ENCODE results near the gene FEM1C.

The FEM1C gene

DNA sequence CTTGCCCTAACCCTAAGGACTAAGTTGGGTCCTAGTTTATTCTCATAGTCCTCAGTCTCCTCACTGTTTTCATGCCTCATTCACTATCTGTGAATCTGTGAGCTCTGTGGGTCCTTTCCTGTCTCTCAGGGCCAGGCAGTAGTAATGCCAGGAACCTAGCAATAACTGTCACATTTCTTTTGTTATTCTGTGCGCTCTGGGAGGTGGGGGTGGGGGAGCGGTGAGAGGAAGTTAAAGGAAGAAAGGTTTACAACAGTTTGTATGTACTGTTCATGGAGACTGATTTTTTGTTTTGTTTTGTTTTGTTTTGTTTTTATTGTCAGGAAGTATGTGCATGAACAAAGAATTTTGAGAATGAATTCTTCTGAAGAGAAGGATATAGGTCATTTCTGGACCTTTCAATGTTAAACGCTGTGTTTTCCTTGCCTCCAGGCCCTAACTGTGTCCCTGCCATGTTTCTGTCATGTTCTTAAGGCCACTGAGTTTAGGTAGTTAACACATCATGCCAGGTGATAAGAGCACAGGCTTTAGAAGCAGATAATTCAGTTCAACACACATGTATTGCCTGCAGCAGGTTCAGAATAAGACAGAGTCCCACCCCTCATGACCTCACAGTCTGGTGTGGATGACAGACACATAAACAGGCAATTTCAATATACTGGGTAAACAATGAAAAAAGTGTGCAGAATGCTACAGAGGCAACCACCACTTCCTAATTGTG is 13.3 kb upstream of the FEM1C start:
- DNase-seq: no peak

DNA sequence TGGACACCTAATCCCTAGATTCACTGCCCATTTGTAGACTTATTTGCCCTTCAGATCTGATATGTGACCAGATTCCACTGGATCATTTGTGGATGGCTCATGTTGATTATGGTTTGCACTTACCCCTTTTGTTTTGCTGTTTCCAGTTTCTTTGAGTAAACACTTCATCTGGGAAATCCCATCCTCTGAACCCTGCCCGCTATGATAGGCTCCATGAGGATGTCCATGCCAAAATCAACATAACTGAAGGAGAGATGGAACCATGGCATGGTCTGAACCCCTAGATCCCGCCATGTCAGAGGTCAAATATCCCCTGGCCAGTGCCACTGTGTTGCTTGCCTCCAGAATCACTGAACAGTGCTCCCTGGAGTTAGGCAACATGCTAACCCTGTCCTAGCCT is 11.7 kb upstream of the FEM1C start:
- DNase-seq: no peak

DNA sequence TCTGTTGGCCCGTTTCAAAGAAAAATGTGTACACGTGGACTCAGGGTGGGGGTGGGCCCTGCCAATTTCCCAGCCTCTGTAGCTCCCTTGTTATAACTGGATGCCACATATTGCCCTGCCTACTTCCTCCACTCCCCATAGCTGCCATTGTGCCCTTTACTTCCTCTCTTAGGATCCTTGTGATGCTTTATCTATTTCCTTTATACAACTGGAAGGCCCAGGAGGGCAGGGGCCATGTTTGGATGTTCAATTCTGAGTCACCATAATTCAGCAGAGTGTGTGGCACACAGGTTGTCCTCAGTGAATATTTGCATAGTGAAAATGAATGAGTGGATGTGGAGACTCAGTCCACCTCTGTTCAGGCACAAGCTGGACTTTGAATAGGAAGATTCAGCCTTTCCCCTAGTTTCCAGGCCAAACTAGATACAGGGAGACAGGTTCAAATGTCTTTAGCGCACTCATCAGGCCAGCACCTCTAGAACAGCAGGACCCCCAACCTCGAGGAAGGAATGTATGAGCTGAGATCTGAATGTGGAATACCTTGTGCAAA is 10.6 kb upstream of the FEM1C start:
- no peak for DNase-seq

DNA sequence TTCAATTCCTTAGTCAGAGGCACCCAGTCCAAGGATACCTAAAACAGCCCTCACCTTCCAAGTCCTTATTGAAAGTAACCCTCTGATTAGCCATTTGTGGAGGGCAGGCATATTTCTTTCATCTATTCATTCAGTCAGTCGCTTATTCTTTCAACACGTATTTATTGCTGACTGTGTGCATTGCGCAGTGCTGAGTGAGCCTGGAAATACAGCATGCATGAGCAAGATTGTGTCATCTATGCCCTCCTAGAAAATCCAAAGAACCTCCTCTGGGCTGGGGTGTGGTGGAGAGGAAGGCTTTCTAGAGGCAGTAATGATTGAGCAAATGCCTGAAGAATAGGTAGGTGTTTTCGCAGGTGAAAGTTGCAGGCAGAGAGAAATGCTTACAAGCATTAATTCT is 8.5 kb upstream of the FEM1C start:
- DNase-seq: no peak

DNA sequence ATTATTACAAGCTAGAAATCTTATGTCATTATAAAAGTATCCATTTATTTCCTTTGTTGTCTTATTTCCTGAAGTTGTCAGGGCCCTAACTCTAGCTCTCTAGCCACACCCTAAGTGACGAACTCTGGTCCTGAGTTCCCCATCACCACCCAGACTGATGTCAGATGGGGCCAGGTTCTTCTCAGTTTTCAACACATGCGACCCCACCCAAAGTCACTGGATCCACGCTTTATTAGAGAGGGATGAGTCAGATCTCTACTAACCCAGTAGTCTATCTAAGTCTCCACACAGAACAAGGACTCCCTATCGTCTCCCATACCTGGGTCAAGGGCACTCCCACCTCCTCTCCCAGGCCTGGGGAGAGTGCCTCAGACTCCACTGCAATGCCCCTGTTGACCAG is 6.8 kb upstream of the FEM1C start:
- no peak for DNase-seq

GRCh38 chr5:115549154-115549553 is 4.6 kb upstream of the FEM1C start:
- DNase-seq: no peak

GRCh38 chr5:115548683-115549082 is 4.1 kb upstream of the FEM1C start:
- no peak for DNase-seq

GRCh38 chr5:115545351-115545882 is 842 bp upstream of the FEM1C start:
- no peak for DNase-seq

- peak; percentile 49 for DNase-seq
These were observed 536 bp downstream of the FEM1C start for GRCh38 chr5:115544043-115544435.

DNA sequence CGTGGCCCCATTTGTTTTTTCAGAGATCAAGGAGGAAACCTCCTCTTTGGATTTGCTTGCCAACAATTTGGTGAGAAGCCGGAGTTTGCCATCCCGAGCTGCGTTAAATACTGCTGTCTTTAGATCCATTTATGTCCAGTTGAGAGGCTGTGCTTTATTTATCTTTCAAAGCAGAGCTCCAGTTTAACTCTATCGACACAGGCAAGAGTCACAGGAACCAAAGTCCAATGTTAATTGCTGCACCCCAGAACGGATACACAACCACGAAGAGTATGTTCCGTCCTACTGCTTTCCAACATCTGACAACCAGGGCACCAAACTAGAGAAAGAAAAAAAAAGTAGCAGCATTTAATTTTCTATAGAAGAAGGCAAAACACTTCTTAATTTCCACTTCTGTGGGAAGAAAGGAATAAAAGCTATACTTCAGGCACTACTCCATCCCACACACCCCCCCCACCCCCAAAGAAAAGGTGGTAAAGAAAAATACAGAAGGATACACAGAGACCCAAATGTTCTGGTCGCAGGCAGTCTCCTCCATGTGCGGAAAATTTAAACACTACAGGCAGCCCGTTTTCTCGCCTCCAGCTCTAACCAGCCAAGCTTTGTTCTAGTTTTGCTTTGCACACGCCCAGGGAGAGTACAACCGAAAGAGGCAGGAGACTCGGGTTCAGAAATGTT is 1.1 kb downstream of the FEM1C start:
- peak; percentile 38 for DNase-seq

DNA sequence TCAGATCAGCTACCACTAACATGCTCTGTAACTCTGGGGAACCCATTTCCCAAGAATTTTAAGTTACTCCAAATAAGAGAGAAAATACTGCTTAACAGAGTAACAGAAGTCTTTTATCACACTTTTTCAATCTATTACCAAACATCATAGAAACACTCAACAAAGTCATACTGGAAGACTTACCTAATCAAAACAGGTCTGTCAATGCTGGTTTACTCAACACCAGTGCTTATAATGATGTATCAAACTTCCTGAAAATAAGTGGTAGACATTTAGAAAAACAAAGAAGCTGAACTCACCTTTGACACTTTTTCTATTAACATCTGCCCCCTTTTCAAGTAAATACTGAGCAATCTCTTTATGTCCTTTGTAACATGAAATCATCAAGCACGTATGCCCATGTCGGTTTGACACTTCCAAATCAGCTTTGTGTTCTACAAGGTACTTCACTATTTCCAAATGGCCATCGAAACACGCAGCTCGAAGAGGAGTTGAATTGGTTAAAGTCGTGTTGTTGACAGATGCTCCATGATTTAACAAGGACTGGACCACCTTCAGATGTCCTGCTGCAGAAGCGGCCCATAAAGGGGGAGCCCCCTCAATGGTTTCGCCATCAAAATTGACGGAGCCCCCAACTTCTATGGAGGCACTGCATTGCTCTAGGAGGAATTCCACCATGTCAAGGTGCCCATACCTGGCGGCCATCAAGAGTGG is 1.8 kb downstream of the FEM1C start:
- no peak for DNase-seq

GRCh38 chr5:115542086-115542485 is 2.5 kb downstream of the FEM1C start:
- DNase-seq: no peak

DNA sequence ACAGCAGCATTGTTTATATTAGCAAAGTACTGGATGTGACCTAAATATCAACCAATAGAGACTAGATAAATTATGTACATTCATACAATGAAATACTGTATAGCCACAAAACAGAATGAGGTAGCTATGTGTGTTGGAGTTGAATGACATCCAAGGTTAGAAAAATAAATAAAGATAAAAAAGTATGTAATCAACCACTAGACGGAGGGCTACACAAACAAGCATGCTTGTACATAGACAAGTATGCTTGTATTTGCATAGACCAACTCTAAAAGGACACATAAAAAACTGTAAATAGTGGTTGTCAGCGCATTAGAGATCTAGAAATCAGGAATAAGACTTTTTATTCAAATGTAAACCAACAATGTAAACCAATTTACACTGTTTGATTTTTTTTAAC is 3.0 kb downstream of the FEM1C start:
- no peak for DNase-seq

DNA sequence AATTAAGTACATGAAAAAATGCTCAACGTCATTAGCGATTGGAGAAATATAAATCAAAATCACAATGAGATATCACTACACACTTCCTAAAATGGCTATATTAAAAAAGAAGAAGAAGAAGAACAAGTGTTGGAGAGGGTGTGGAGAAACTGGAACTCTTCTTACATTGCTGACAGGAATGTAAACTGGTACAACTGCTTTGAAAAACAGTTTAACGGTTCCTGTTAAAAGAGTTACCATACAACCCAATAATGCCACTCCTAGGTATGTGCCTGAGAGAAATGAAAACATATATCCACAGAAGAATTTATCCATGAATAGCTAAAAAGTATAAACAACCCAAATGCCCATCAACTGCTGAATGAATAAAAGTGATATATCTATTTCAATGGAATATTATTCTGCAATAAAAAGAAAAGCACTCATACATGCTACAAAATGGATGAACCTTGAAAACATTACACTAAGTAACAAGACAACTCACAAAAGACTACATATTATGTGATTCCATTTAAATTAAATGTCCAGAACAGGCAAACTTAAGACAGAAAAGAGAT is 9.0 kb downstream of the FEM1C start:
- DNase-seq: no peak

DNA sequence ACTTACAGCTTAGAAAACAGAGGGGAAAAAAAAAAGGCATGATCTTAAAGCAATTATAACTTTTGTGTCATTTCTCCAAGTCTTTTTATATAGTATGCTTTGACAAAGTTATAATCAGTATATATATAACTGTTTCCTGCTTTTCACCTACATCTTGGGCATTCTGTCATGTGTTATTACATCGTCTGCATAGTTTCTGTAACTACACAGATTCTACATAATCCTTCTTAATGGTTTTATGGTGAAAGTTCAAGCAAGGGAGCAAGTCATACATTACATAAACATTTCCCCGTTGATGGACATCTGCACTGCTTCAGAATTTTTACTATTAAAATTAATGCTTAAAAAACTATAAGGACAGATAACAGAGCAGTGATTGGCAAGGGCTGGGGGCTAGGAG is 12.1 kb downstream of the FEM1C start:
- no peak for DNase-seq

- DNase-seq: no peak
These were observed 12.7 kb downstream of the FEM1C start for GRCh38 chr5:115531787-115532367.

DNA sequence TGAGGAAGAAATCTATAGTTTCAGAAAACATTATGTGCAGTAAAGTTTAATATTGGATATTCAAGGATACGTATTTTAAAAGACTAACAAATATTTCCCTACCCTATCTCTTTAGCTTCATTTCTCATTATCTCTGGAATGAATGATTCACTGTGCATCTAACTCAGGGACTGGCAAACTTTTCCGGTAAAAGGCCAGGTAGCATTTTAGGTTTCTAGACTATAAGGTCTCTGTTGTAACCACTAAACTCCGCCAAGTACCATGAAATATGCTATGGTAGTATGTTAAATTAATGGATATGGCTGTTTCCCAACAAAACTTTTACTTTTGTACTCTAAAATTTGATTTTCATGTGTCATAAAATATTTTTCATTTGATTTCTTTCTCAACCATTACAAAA is 13.2 kb downstream of the FEM1C start:
- DNase-seq: no peak

GRCh38 chr5:115530426-115530825 is 14.1 kb downstream of the FEM1C start:
- no peak for DNase-seq

DNA sequence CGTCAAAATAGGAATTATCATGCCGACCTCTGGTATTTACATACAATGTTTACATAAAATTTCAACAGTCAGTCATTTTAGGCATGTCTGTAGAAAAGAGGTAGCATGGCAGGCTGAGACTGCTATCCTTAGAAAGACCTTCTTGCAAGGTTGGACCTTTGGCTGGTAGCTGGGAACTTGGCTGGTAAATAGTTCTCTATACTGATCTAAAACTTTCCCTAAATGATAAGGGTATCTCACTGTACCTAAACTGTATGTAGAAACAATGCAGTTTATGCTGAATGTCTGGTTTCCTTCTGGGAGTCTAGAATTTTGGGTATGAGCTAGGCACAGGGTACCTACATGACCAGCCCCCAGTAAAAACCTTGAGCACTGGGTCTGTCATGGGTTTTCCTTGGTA is 18.0 kb downstream of the FEM1C start:
- DNase-seq: no peak

- DNase-seq: no peak
These were observed 20.3 kb downstream of the FEM1C start for GRCh38 chr5:115524199-115524847.

GRCh38 chr5:115522832-115523403 is 21.7 kb downstream of the FEM1C start:
- DNase-seq: no peak

DNA sequence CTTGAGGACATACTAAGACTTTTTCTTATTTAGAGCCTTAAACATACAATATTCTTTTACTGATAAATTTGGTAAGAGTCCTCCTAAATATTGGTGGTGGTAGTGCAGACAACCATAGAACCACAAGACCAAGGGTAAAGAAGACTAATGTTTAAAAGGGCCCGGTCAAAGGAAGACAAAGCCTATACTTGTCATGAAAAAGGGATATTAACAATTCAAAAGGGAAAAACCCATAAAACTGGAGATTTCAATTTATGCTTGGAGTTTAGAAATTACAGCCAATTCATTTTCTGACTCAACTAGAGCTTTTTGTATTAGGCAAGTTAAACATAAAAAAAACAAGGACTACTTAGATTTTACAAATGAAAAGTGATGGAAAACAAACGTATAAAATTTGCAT is 24.4 kb downstream of the FEM1C start:
- DNase-seq: no peak

Measured in stimulated activated CD4-positive, alpha-beta T cell treated with anti-CD3 and anti-CD28 coated beads, Interleukin-1b, Interleukin-23, amount 100 ng/mL, for 48 hours (primary cell).